ENCODE measurements around the gene CTNNA3. TPM values are rescaled to one million over a fixed set of nuclear protein-coding genes. Genes with fewer than 3 reads are reported as not detected.

Gene CTNNA3
- total RNA-seq, 1 experiment from 2014 or later = 0.32 TPM

- Histone ChIP-seq H3K9me3 (ENCODE audit: control insufficient read depth in 1 of 2, insufficient read depth in 1 of 2, low read depth in 1 of 2, low read length in 2 of 2) (no peaks in the 10 kb centered on the region), H3K27me3 (ENCODE audit: insufficient read depth, low read length) (no peaks in the 10 kb centered on the region), H3K4me3 (replicated peaks in 1 of 2; ENCODE audit: low read depth in 1 of 2, low read length in 2 of 2) (no peak overlapping the region), H3K9ac (ENCODE audit: low read length) (no peak overlapping the region), H3K27ac (ENCODE audit: low read depth, low read length) (no peak overlapping the region), H4K20me1 (ENCODE audit: insufficient read depth) (no peaks in the 10 kb centered on the region), H3K4me1 (ENCODE audit: control insufficient read depth in 1 of 2, insufficient read depth in 2 of 2, low read length in 2 of 2) (no peaks in the 10 kb centered on the region), H3K9me2 (ENCODE audit: insufficient read depth) (no peaks in the 10 kb centered on the region), H3K79me2 (ENCODE audit: insufficient read depth, low read length) (no peaks in the 10 kb centered on the region), H3K4me2 (ENCODE audit: low read length) (no peak overlapping the region), H2AFZ (ENCODE audit: low read depth, low read length, poor library complexity, severe bottlenecking) (no peak overlapping the region), H3K36me3 (ENCODE audit: control insufficient read depth in 1 of 2, insufficient read depth in 2 of 2, low read length in 2 of 2) (no peaks in the 10 kb centered on the region)
- ChIA-PET RAD21 (ENCODE audit: low non-redundant PET in 1 of 2, low total read pairs in 2 of 2, uncharacterized antibody in 2 of 2, unreplicated experiment in 2 of 2) (no interaction called here), POLR2A (no interaction called here), CTCF (no interaction called here)
- BruUV-seq (replicated peaks) = no TSS peak
- no peak for TF ChIP-seq SRF (IDR thresholded peaks at IDR 0.05; ENCODE audit: low read depth)
- no peak for TF ChIP-seq EGR1 (IDR thresholded peaks at IDR 0.05; ENCODE audit: low read depth)
- no peak for TF ChIP-seq POLR2A (IDR thresholded peaks at IDR 0.05; ENCODE audit: borderline replicate concordance, extremely low read depth, insufficient read depth, insufficient read length)
- TF ChIP-seq SP1 (IDR thresholded peaks at IDR 0.05; ENCODE audit: low read depth) = no peak
- TF ChIP-seq CTCF (IDR thresholded peaks at IDR 0.05 in 2 of 3, conservative IDR thresholded peaks at IDR 0.05 in 1 of 3; ENCODE audit: borderline replicate concordance in 1 of 3, insufficient read depth in 1 of 3, low read depth in 2 of 3, low read length in 2 of 3) = no peak
- intact Hi-C loops (cut with micrococcal nuclease) = no loop called here
- DNase-seq (ENCODE audit: low read depth, low spot score) = no peak
- no peak for ATAC-seq
Measured at GRCh38 chr10:66218981-66219587, 1476.9 kb downstream of the CTNNA3 start.

- Histone ChIP-seq H2AFZ (ENCODE audit: low read depth, low read length, poor library complexity, severe bottlenecking) (no peak overlapping the region), H3K79me2 (ENCODE audit: insufficient read depth, low read length) (no peaks in the 10 kb centered on the region), H3K4me3 (replicated peaks in 1 of 2; ENCODE audit: low read depth in 1 of 2, low read length in 2 of 2) (no peak overlapping the region), H3K27ac (ENCODE audit: low read depth, low read length) (no peak overlapping the region), H3K9me3 (ENCODE audit: control insufficient read depth in 1 of 2, insufficient read depth in 1 of 2, low read depth in 1 of 2, low read length in 2 of 2) (no peaks in the 10 kb centered on the region), H3K4me2 (ENCODE audit: low read length) (no peak overlapping the region), H3K36me3 (ENCODE audit: control insufficient read depth in 1 of 2, insufficient read depth in 2 of 2, low read length in 2 of 2) (no peaks in the 10 kb centered on the region), H3K9me2 (ENCODE audit: insufficient read depth) (no peaks in the 10 kb centered on the region), H3K27me3 (ENCODE audit: insufficient read depth, low read length) (no peaks in the 10 kb centered on the region), H3K4me1 (ENCODE audit: control insufficient read depth in 1 of 2, insufficient read depth in 2 of 2, low read length in 2 of 2) (no peaks in the 10 kb centered on the region), H3K9ac (ENCODE audit: low read length) (no peak overlapping the region), H4K20me1 (ENCODE audit: insufficient read depth) (no peaks in the 10 kb centered on the region)
- intact Hi-C loops (cut with micrococcal nuclease) = no loop called here
- ATAC-seq (no peak), DNase-seq (ENCODE audit: low read depth, low spot score) (no peak)
- CTCF ChIA-PET = no interaction called here
- POLR2A ChIA-PET = no interaction called here
- no TSS peak for BruUV-seq (replicated peaks)
- RAD21 ChIA-PET (ENCODE audit: low non-redundant PET in 1 of 2, low total read pairs in 2 of 2, uncharacterized antibody in 2 of 2, unreplicated experiment in 2 of 2) = no interaction called here
- no peak for TF ChIP-seq ZBTB33 (IDR thresholded peaks at IDR 0.05; ENCODE audit: extremely low read depth, insufficient replicate concordance, low read length)
- TF ChIP-seq, protein P1, sequence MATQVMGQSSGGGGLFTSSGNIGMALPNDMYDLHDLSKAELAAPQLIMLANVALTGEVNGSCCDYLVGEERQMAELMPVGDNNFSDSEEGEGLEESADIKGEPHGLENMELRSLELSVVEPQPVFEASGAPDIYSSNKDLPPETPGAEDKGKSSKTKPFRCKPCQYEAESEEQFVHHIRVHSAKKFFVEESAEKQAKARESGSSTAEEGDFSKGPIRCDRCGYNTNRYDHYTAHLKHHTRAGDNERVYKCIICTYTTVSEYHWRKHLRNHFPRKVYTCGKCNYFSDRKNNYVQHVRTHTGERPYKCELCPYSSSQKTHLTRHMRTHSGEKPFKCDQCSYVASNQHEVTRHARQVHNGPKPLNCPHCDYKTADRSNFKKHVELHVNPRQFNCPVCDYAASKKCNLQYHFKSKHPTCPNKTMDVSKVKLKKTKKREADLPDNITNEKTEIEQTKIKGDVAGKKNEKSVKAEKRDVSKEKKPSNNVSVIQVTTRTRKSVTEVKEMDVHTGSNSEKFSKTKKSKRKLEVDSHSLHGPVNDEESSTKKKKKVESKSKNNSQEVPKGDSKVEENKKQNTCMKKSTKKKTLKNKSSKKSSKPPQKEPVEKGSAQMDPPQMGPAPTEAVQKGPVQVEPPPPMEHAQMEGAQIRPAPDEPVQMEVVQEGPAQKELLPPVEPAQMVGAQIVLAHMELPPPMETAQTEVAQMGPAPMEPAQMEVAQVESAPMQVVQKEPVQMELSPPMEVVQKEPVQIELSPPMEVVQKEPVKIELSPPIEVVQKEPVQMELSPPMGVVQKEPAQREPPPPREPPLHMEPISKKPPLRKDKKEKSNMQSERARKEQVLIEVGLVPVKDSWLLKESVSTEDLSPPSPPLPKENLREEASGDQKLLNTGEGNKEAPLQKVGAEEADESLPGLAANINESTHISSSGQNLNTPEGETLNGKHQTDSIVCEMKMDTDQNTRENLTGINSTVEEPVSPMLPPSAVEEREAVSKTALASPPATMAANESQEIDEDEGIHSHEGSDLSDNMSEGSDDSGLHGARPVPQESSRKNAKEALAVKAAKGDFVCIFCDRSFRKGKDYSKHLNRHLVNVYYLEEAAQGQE (IDR thresholded peaks at IDR 0.05; ENCODE audit: low read depth) = no peak
- TF ChIP-seq MAX (IDR thresholded peaks at IDR 0.05) = no peak
- TF ChIP-seq ELF1 (IDR thresholded peaks at IDR 0.05; ENCODE audit: borderline replicate concordance, low read depth) = no peak
- TF ChIP-seq ZNF274 (IDR thresholded peaks at IDR 0.05; ENCODE audit: low read depth, low read length) = no peak
- no peak for TF ChIP-seq EZH2phosphoT487 (IDR thresholded peaks at IDR 0.05; ENCODE audit: borderline replicate concordance)
- no peak for TF ChIP-seq TCF7L2 (IDR thresholded peaks at IDR 0.05; ENCODE audit: borderline replicate concordance, extremely low read depth, insufficient read depth, insufficient read length)
- TF ChIP-seq EGR1 (IDR thresholded peaks at IDR 0.05; ENCODE audit: low read depth) = no peak
- no peak for TF ChIP-seq JUND (IDR thresholded peaks at IDR 0.05)
Measured at GRCh38 chr10:66218289-66218688, 1477.7 kb downstream of the CTNNA3 start.
